A673 (cell line): ENCODE results near the gene RAPGEF5. TPM values are rescaled to one million over a fixed set of nuclear protein-coding genes. Genes with fewer than 3 reads are reported as not detected.
A peak's percentile ranks its signal among the peaks of the same experiment; 100 is the strongest.

Source experiments
- BruUV-seq: library from RNA; stranded (reverse); fragments of 400-500 nt; replicated peaks from 2 replicates; lab custom pipeline; 2021; lab: Mats Ljungman, UMichigan
- CTCF ChIA-PET: fragments of 300-600 bp; sonication (Branson Sonifier 250); formaldehyde crosslinking; loops from one replicate; lab custom pipeline; 2022; ENCODE audit warnings: antibody characterized with exemption; lab: Charles Lee
- POLR2A ChIA-PET: fragments of 300-600 bp; sonication (Branson Sonifier 250); formaldehyde crosslinking; loops from one replicate; lab custom pipeline; 2022; ENCODE audit warnings: antibody characterized with exemption; ENCODE audit not compliant: low non-redundant PET; lab: Charles Lee
- DNase-seq: peaks from one replicate; pipeline ENCODE4 v3.0.0-alpha.2; 2015; ENCODE audit warnings: low spot score
- H3K27ac ChIP-seq: fragments of 200-600 bp; sonication (generic); 2 replicates; pipeline ENCODE4 v1.5.1; 2016; ENCODE audit warnings: mixed run types, low read depth, mild to moderate bottlenecking, mixed read lengths, antibody characterized with exemption, low read length; ENCODE audit not compliant: poor library complexity, severe bottlenecking
- H3K27me3 ChIP-seq: fragments of 200-600 bp; sonication (generic); replicated peaks from 2 replicates; pipeline ENCODE4 v1.6.1; 2017; ENCODE audit warnings: mixed run types, low read depth, mild to moderate bottlenecking, mixed read lengths, antibody characterized with exemption, low read length; ENCODE audit not compliant: insufficient read depth, poor library complexity
- H3K36me3 ChIP-seq: fragments of 200-600 bp; sonication (generic); 2 replicates; pipeline ENCODE4 v1.6.1; 2016; ENCODE audit warnings: mixed run types, mild to moderate bottlenecking, mixed read lengths, antibody characterized with exemption, low read length; ENCODE audit not compliant: insufficient read depth, poor library complexity, severe bottlenecking
- H3K4me1 ChIP-seq: fragments of 200-600 bp; sonication (generic); 2 replicates; pipeline ENCODE4 v1.6.1; 2017; ENCODE audit warnings: mixed run types, mild to moderate bottlenecking, mixed read lengths, antibody characterized with exemption, low read length; ENCODE audit not compliant: insufficient read depth, poor library complexity, severe bottlenecking
- H3K4me3 ChIP-seq: fragments of 200-600 bp; sonication (generic); 2 replicates; pipeline ENCODE4 v1.5.1; 2016; ENCODE audit warnings: low read depth, mixed run types, mild to moderate bottlenecking, mixed read lengths, low read length; ENCODE audit not compliant: poor library complexity, severe bottlenecking
- H3K9me3 ChIP-seq: fragments of 200-600 bp; sonication (generic); 2 replicates; pipeline ENCODE4 v1.6.1; 2016; ENCODE audit warnings: mixed run types, low read depth, mild to moderate bottlenecking, mixed read lengths, antibody characterized with exemption, low read length; ENCODE audit not compliant: poor library complexity, severe bottlenecking
- EZH2 ChIP-seq: fragments of 200-600 bp; sonication (generic); IDR thresholded peaks from 2 replicates; pipeline ENCODE4 v1.6.1; 2017; ENCODE audit warnings: borderline replicate concordance, low read depth, mild to moderate bottlenecking, mixed read lengths, antibody characterized with exemption, low read length; ENCODE audit not compliant: poor library complexity, severe bottlenecking
- intact Hi-C: fragments of 100-400 bp; cut with micrococcal nuclease; formaldehyde crosslinking; loops from one replicate; pipeline ENCODE4 v1.10.0; 2022; ENCODE audit not compliant: unreplicated experiment
- total RNA-seq: library from RNA; stranded (reverse); gene quantifications from 2 replicates; pipeline ENCODE4 v1.2.3, GENCODE V29; 2021
- TF ChIP-seq, protein P1 (sequence below): fragments of 300-800, 200-600 bp; sonication (generic); conservative IDR thresholded peaks from 2 replicates; pipeline ENCODE4 v1.5.1; 2017; ENCODE audit warnings: low read depth, mild to moderate bottlenecking, antibody characterized with exemption, low read length, moderate library complexity, mixed read lengths

RAPGEF5 gene
- total RNA-seq, 1 experiment from 2014 or later: 10.7 TPM

DNA sequence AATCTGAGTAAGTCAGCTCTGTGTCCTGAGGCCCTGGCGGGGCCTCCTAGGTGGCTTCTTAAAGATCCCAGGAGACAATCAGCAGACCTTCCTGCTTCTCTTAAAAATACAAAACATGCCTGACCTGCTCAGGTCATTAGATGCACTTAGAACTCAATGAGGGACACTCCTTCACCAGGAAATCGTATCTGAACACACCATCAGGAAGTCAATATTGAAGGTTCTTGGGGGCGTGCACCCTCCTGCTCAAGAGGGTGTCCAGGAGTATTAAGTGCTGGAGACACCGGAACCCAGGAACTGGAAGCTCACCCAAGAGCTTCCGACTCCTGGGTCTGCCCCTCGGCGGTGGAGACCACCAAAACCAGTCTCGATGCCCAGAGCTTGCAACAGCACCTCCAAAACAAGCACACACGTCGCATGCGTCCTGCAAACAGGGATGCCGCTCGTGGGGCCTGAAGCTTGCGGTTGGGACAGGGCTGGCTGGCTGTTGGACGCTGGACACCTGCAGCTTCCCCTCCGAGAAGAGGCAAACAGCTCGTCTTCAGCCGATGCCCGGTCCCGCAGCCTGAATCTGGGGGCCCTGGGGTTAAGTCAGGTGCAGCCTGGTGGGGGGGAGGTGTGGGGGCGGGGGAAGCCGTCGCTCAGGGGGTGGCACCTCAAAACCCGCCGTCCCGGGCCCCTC is 803 bp downstream of the RAPGEF5 start:
- intact Hi-C loops: no loop called here
- Histone ChIP-seq H3K27me3 (no peaks in the 10 kb centered on the region), H3K36me3 (no peaks in the 10 kb centered on the region), H3K27ac (no peak overlapping the region), H3K4me3 (peak overlapping the region; percentile 52), H3K4me1 (peaks cover 4% of the 10 kb centered on the region), H3K9me3 (no peaks in the 10 kb centered on the region)
- BruUV-seq: no TSS peak
- no peak for TF ChIP-seq EZH2
- TF ChIP-seq, protein P1, sequence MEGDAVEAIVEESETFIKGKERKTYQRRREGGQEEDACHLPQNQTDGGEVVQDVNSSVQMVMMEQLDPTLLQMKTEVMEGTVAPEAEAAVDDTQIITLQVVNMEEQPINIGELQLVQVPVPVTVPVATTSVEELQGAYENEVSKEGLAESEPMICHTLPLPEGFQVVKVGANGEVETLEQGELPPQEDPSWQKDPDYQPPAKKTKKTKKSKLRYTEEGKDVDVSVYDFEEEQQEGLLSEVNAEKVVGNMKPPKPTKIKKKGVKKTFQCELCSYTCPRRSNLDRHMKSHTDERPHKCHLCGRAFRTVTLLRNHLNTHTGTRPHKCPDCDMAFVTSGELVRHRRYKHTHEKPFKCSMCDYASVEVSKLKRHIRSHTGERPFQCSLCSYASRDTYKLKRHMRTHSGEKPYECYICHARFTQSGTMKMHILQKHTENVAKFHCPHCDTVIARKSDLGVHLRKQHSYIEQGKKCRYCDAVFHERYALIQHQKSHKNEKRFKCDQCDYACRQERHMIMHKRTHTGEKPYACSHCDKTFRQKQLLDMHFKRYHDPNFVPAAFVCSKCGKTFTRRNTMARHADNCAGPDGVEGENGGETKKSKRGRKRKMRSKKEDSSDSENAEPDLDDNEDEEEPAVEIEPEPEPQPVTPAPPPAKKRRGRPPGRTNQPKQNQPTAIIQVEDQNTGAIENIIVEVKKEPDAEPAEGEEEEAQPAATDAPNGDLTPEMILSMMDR: no peak
- POLR2A ChIA-PET: no interaction called here
- CTCF ChIA-PET: no interaction called here
- DNase-seq: no peak

DNA sequence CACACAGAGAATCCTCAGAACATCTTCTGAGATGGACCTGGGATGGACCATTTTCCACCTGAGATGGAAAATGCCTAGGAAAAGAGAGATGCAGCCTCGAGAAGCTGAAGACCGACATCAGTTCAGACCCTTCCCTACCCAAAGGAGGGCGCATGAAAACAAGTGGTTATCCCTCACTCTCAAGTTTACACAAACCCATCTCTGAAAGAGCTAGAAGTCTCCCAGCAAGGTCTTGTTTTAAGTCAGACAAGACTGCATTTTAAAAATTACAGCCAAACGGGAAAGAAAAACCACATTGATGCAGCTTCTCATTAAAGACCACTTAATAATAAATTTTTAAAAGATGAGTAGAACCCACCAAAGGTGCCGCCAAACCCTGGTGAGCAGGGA is 1.3 kb downstream of the RAPGEF5 start:
- H3K27ac ChIP-seq: no peak overlapping the region
- CTCF ChIA-PET: no interaction called here
- no peak for TF ChIP-seq EZH2
- TF ChIP-seq, protein P1: no peak
- H3K27me3 ChIP-seq: no peaks in the 10 kb centered on the region
- H3K4me3 ChIP-seq: no peak overlapping the region
- BruUV-seq: no TSS peak
- H3K9me3 ChIP-seq: no peaks in the 10 kb centered on the region
- no peak for DNase-seq
- POLR2A ChIA-PET: no interaction called here
- peaks cover 4% of the 10 kb centered on the region for H3K4me1 ChIP-seq
- H3K36me3 ChIP-seq: no peaks in the 10 kb centered on the region
- intact Hi-C loops: no loop called here

DNA sequence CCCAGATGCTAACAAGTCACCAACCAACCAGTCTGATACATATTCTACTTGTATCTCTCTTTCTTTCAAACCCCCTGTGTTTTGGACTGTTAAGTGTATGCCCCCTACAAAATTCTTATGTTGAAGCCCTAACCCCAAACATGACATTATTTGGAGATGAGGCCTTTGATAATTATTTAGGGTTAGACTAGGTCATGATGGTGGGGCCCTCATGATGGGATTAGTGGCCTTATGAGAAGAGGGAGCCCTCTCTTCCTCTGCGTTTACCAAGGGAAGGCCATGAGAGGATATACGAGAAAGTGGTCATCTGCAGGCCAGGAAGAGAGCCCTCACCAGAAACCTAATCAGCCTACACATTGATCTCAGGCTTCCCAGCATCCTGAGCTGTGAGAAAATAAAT is 2.5 kb downstream of the RAPGEF5 start:
- Histone ChIP-seq H3K4me1 (peaks cover 4% of the 10 kb centered on the region), H3K36me3 (no peaks in the 10 kb centered on the region), H3K27ac (no peak overlapping the region), H3K4me3 (no peak overlapping the region), H3K27me3 (no peaks in the 10 kb centered on the region), H3K9me3 (no peaks in the 10 kb centered on the region)
- DNase-seq: no peak
- no TSS peak for BruUV-seq
- ChIA-PET POLR2A (no interaction called here), CTCF (no interaction called here)
- no peak for TF ChIP-seq EZH2
- TF ChIP-seq, protein P1: no peak
- intact Hi-C loops: no loop called here
